WTC11 (cell line): ENCODE measurements around the gene CTDP1. TPM values are rescaled to one million over a fixed set of nuclear protein-coding genes. Genes with fewer than 3 reads are reported as not detected.

Experiments
- ATAC-seq: fragments of 200-7000 bp; cut with Tn5 transposase; 2 replicates; pipeline ENCODE4 v1.10.0; 2021; ENCODE audit warnings: mild to moderate bottlenecking, moderate library complexity
- CTCF ChIA-PET: fragments of 300-600 bp; sonication (Branson Sonifier 250); formaldehyde crosslinking; loops from one replicate; lab custom pipeline; 2021; ENCODE audit warnings: antibody characterized with exemption; lab: Charles Lee
- POLR2A ChIA-PET: fragments of 350-600 bp; sonication (Branson Sonifier 250); formaldehyde crosslinking; loops from one replicate; lab custom pipeline; 2021; ENCODE audit warnings: antibody characterized with exemption; lab: Charles Lee
- DNase-seq: peaks from one replicate; pipeline ENCODE4 v3.0.0; 2021; ENCODE audit warnings: low spot score
- H3K27ac Mint-ChIP-seq: 2 replicates; pipeline ENCODE4 v1.8.0; 2021; ENCODE audit warnings: mixed read lengths
- H3K27me3 Mint-ChIP-seq: 2 replicates; pipeline ENCODE4 v1.8.0; 2021; ENCODE audit warnings: low read depth, mild to moderate bottlenecking, moderate library complexity, mixed read lengths
- H3K36me3 Mint-ChIP-seq: 2 replicates; pipeline ENCODE4 v1.8.0; 2021; ENCODE audit warnings: mixed read lengths
- H3K4me1 Mint-ChIP-seq: 2 replicates; pipeline ENCODE4 v1.8.0; 2022; ENCODE audit warnings: mixed read lengths
- H3K4me3 Mint-ChIP-seq: 2 replicates; pipeline ENCODE4 v1.8.0; 2021; ENCODE audit warnings: mild to moderate bottlenecking, moderate library complexity, mixed read lengths
- H3K9me3 Mint-ChIP-seq: 2 replicates; pipeline ENCODE4 v1.8.0; 2021; ENCODE audit warnings: mixed read lengths
- CREM ChIP-seq: sonication (generic); formaldehyde crosslinking; IDR thresholded peaks from 2 replicates; pipeline ENCODE4 v1.8.1; 2022; ENCODE audit warnings: mild to moderate bottlenecking, missing genetic modification reagents, moderate library complexity
- CTCF ChIP-seq: fragments of 200-600 bp; IDR thresholded peaks from 2 replicates; pipeline ENCODE4 v1.8.0; 2022; ENCODE audit warnings: antibody characterized with exemption
- ERG ChIP-seq: fragments of 250-450 bp; sonication (Bioruptor Pico); IDR thresholded peaks from 2 replicates; pipeline ENCODE4 v1.8.0; 2021; ENCODE audit warnings: mild to moderate bottlenecking
- FOXK1 ChIP-seq: sonication (generic); formaldehyde crosslinking; IDR thresholded peaks from 2 replicates; pipeline ENCODE4 v1.8.0; 2022; ENCODE audit warnings: mild to moderate bottlenecking, moderate library complexity, missing genetic modification reagents
- IRF1 ChIP-seq: sonication (generic); formaldehyde crosslinking; IDR thresholded peaks from 2 replicates; pipeline ENCODE4 v1.8.0; 2023; ENCODE audit warnings: missing genetic modification reagents
- JAZF1 ChIP-seq: fragments of 250-450 bp; sonication (Bioruptor Pico); IDR thresholded peaks from 2 replicates; pipeline ENCODE4 v1.9.0; 2021; ENCODE audit warnings: moderate library complexity, mild to moderate bottlenecking, inconsistent platforms
- MLX ChIP-seq: sonication (generic); formaldehyde crosslinking; IDR thresholded peaks from 2 replicates; pipeline ENCODE4 v1.8.1; 2023; ENCODE audit warnings: mild to moderate bottlenecking, missing genetic modification reagents, moderate library complexity
- MXD4 ChIP-seq: fragments of 250-450 bp; sonication (Bioruptor Pico); IDR thresholded peaks from 2 replicates; pipeline ENCODE4 v1.8.0; 2021; ENCODE audit warnings: mild to moderate bottlenecking, moderate library complexity, borderline replicate concordance
- NFE2L1 ChIP-seq: sonication (generic); formaldehyde crosslinking; IDR thresholded peaks from 2 replicates; pipeline ENCODE4 v1.8.1; 2023; ENCODE audit warnings: missing genetic modification reagents
- NR2C2 ChIP-seq: sonication (generic); formaldehyde crosslinking; IDR thresholded peaks from 2 replicates; pipeline ENCODE4 v1.8.0; 2022; ENCODE audit warnings: mild to moderate bottlenecking, missing genetic modification reagents
- PRRX2 ChIP-seq: fragments of 250-450 bp; sonication (Bioruptor Pico); IDR thresholded peaks from 2 replicates; pipeline ENCODE4 v1.8.0; 2021; ENCODE audit warnings: mild to moderate bottlenecking
- USF2 ChIP-seq: sonication (generic); formaldehyde crosslinking; IDR thresholded peaks from 2 replicates; pipeline ENCODE4 v1.8.1; 2023; ENCODE audit warnings: mild to moderate bottlenecking, missing genetic modification reagents, moderate library complexity
- ZBTB43 ChIP-seq: sonication (generic); formaldehyde crosslinking; IDR thresholded peaks from 2 replicates; pipeline ENCODE4 v1.8.1; 2023; ENCODE audit warnings: mild to moderate bottlenecking, missing genetic modification reagents
- ZNF121 ChIP-seq: sonication (generic); formaldehyde crosslinking; IDR thresholded peaks from 2 replicates; pipeline ENCODE4 v1.8.0; 2023; ENCODE audit warnings: missing genetic modification reagents
- ZNF138 ChIP-seq: sonication (generic); formaldehyde crosslinking; conservative IDR thresholded peaks from 2 replicates; pipeline ENCODE4 v1.8.1; 2022; ENCODE audit warnings: mild to moderate bottlenecking, moderate library complexity, missing genetic modification reagents
- ZNF532 ChIP-seq: fragments of 250-450 bp; sonication (Bioruptor Pico); IDR thresholded peaks from 2 replicates; pipeline ENCODE4 v1.9.0; 2021; ENCODE audit warnings: mild to moderate bottlenecking, borderline replicate concordance
- total RNA-seq: library from RNA; stranded (reverse); gene quantifications from 3 replicates; pipeline ENCODE4 v1.2.3, GENCODE V29; 2021

Gene CTDP1
- total RNA-seq, 1 experiment from 2014 or later: 39.7 TPM

- TF ChIP-seq ZNF532: no peak
- TF ChIP-seq IRF1 (CRISPR knock-in tag): 0 out of 2 replicates have a peak, but pooled peaks have one; percentile 83
These were observed 108.5 kb downstream of the CTDP1 start (continued) for GRCh38 chr18:79787865-79788733.

GRCh38 chr18:79788734-79789085, 109.1 kb downstream of the CTDP1 start:
- Mint-ChIP-seq H3K27ac (no peak overlapping the region), H3K4me3 (peak overlapping the region; percentile 62), H3K9me3 (no peaks in the 10 kb centered on the region), H3K27me3 (peaks cover 53% of the 10 kb centered on the region), H3K4me1 (0 out of 2 replicates have a peak, but pooled peaks cover 3% of the 10 kb centered on the region), H3K36me3 (no peaks in the 10 kb centered on the region)
- TF ChIP-seq PRRX2 (CRISPR knock-in tag) (no peak), CTCF (peak; percentile 33; the same call in 1 of the 2 replicates), MLX (CRISPR knock-in tag) (no peak), MXD4 (CRISPR knock-in tag) (no peak), CREM (CRISPR knock-in tag) (no peak), ZNF121 (CRISPR knock-in tag) (no peak)
- ATAC-seq: peak; percentile 82
- POLR2A ChIA-PET: no interaction called here
- DNase-seq: peak; percentile 66
- CTCF ChIA-PET: no interaction called here

GRCh38 chr18:79789091-79789891, 109.7 kb downstream of the CTDP1 start:
- 0 out of 2 replicates have a peak, but pooled peaks cover 3% of the 10 kb centered on the region for H3K4me1 Mint-ChIP-seq

More at GRCh38 chr18:79789091-79789891, 109.7 kb downstream of the CTDP1 start:
- no peak for TF ChIP-seq ERG
- TF ChIP-seq NFE2L1: no peak
- peak; percentile 98 for TF ChIP-seq ZBTB43
- peak; percentile 79; the same call in 1 of the 2 replicates for TF ChIP-seq ZNF138 (CRISPR knock-in tag)
- 0 out of 2 replicates have a peak, but pooled peaks have one; percentile 16 for TF ChIP-seq USF2
- no peak for TF ChIP-seq FOXK1 (CRISPR knock-in tag)
- TF ChIP-seq JAZF1 (CRISPR knock-in tag): no peak
- TF ChIP-seq NR2C2 (CRISPR knock-in tag): peak; percentile 56; the same call in 1 of the 2 replicates
- TF ChIP-seq PRRX2 (CRISPR knock-in tag): no peak
- Mint-ChIP-seq H3K27ac (no peak overlapping the region), H3K4me3 (0 out of 2 replicates have a peak overlapping the region, but pooled peaks have one; percentile 62), H3K36me3 (no peaks in the 10 kb centered on the region), H3K9me3 (no peaks in the 10 kb centered on the region), H3K27me3 (peaks cover 49% of the 10 kb centered on the region)
- ChIA-PET POLR2A (no interaction called here), CTCF (no interaction called here)
- no peak for DNase-seq
- ATAC-seq: no peak
